Measurements from ENCODE around the gene AFTPH.

DNA sequence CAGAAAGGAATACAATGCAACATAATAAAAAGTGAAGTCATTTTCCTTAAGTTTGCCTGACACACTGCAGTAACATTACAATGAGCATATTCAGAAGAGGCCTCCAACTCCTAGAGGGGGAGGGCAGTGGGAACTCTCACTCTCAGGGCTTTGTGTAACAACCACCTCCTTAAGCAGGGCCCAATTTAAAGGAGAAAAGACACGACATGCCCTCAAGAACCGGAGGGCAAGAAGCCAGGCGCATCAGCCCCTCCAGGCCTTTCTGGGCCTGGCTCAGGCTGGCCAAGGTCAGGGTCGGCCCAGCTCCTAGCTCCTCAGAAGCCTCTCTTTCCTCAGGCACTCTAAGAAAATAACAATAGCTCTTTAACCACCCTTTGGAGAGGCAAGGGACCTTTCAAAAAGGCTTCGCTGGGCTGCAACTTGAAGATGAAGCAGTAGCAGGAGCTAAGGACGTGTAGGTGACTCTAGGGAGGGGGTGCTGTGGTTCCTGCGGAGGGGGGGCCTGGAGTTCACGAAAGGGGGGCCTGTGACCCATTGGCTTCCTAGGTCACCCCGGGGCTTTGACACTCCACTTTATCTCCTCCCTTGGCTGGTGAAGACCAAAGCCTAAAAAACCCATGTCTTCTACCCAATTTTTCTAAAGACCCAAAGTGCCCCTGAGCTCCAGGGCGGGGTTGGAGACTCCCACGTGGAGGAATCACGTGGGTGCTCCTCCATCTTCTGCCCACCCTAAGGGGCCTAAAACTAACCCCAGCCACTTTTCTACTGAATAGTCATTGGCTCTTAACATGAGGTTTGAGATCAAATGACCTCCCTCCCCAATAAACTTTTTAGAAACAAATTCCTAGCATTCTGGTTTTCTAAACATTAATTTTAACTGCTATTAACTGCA, 116.3 kb downstream of the AFTPH start:
- TF ChIP-seq, protein P1, sequence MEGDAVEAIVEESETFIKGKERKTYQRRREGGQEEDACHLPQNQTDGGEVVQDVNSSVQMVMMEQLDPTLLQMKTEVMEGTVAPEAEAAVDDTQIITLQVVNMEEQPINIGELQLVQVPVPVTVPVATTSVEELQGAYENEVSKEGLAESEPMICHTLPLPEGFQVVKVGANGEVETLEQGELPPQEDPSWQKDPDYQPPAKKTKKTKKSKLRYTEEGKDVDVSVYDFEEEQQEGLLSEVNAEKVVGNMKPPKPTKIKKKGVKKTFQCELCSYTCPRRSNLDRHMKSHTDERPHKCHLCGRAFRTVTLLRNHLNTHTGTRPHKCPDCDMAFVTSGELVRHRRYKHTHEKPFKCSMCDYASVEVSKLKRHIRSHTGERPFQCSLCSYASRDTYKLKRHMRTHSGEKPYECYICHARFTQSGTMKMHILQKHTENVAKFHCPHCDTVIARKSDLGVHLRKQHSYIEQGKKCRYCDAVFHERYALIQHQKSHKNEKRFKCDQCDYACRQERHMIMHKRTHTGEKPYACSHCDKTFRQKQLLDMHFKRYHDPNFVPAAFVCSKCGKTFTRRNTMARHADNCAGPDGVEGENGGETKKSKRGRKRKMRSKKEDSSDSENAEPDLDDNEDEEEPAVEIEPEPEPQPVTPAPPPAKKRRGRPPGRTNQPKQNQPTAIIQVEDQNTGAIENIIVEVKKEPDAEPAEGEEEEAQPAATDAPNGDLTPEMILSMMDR (IDR thresholded peaks at IDR 0.05) = no peak
- TF ChIP-seq POLR2A (IDR thresholded peaks at IDR 0.05) = no peak

Data from body of pancreas (tissue), 4 donors.